ENCODE measurements around the gene ABCG8. TPM values are rescaled to one million over a fixed set of nuclear protein-coding genes. Genes with fewer than 3 reads are reported as not detected.

The ABCG8 gene
- total RNA-seq, 1 experiment from 2014 or later: not detected

- no peak for TF ChIP-seq CTCF (IDR thresholded peaks at IDR 0.05; ENCODE audit: unreplicated experiment)
- ChIA-PET POLR2A (interaction anchor here (1.6 kb wide), 1 partner anchor 9 kb away, joined by 4 read pairs; no protein-coding TSS in a partner anchor), CTCF (no interaction called here)
- BruUV-seq (replicated peaks): no TSS peak
- Mint-ChIP-seq H3K27me3 (ENCODE audit: insufficient read depth, unreplicated experiment) (no peaks in the 10 kb centered on the region), H3K27ac (ENCODE audit: low read depth, unreplicated experiment) (no peak overlapping the region), H3K4me1 (ENCODE audit: insufficient read depth, unreplicated experiment) (peaks cover 6% of the 10 kb centered on the region), H3K36me3 (ENCODE audit: insufficient read depth, unreplicated experiment) (peaks cover 71% of the 10 kb centered on the region), H3K4me3 (ENCODE audit: unreplicated experiment) (no peak overlapping the region), H3K9me3 (ENCODE audit: unreplicated experiment) (no peaks in the 10 kb centered on the region)
- DNase-seq (ENCODE audit: unreplicated experiment): no peak
- intact Hi-C loops (cut with micrococcal nuclease): no loop called here
Observed at GRCh38 chr2:43885132-43885632, 46.4 kb downstream of the ABCG8 start.

- no peaks in the 10 kb centered on the region for H3K9me3 Mint-ChIP-seq (ENCODE audit: unreplicated experiment)
- CTCF ChIA-PET: interaction anchor here (1.5 kb wide), 1 partner anchor 10 kb away, joined by 3 read pairs; no protein-coding TSS in a partner anchor
- intact Hi-C loops (cut with micrococcal nuclease): no loop called here
- H3K36me3 Mint-ChIP-seq (ENCODE audit: insufficient read depth, unreplicated experiment): peaks cover 87% of the 10 kb centered on the region
- BruUV-seq (replicated peaks): no TSS peak
- POLR2A ChIA-PET: interaction anchor here (1.0 kb wide), 1 partner anchor 12 kb away, joined by 3 read pairs; no protein-coding TSS in a partner anchor
- H3K4me1 Mint-ChIP-seq (ENCODE audit: insufficient read depth, unreplicated experiment): peaks cover 2% of the 10 kb centered on the region
- H3K27ac Mint-ChIP-seq (ENCODE audit: low read depth, unreplicated experiment): no peak overlapping the region
- peak; percentile 16 for DNase-seq (ENCODE audit: unreplicated experiment)
- no peak for TF ChIP-seq CTCF (IDR thresholded peaks at IDR 0.05; ENCODE audit: unreplicated experiment)
- H3K4me3 Mint-ChIP-seq (ENCODE audit: unreplicated experiment): no peak overlapping the region
- H3K27me3 Mint-ChIP-seq (ENCODE audit: insufficient read depth, unreplicated experiment): no peaks in the 10 kb centered on the region
Observed at GRCh38 chr2:43887176-43887575, 48.4 kb downstream of the ABCG8 start.

DNA sequence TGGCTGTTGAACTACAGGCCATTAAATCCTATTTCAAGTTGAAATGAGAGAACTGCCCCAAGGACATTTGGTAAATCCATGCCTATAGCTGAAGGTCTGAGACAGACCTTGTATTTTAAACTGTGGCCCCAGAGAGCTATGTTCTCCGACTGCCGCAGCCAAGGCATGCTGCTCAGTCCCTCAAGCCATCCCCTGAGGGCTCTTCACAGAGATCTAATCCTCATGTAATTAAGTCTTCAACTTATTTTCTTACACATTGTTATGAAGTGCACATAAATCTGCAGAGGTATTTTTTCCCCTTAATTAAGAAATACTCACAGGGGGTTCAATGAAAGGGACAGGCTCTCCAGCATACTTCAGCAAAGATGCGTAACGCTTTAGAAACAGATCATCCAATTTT lies 50.6 kb downstream of the ABCG8 start:
- no TSS peak for BruUV-seq (replicated peaks)
- no peaks in the 10 kb centered on the region for H3K9me3 Mint-ChIP-seq (ENCODE audit: unreplicated experiment)
- TF ChIP-seq CTCF (IDR thresholded peaks at IDR 0.05; ENCODE audit: unreplicated experiment): no peak
- H3K27ac Mint-ChIP-seq (ENCODE audit: low read depth, unreplicated experiment): no peak overlapping the region
- H3K36me3 Mint-ChIP-seq (ENCODE audit: insufficient read depth, unreplicated experiment): peaks cover 92% of the 10 kb centered on the region
- DNase-seq (ENCODE audit: unreplicated experiment): no peak
- H3K27me3 Mint-ChIP-seq (ENCODE audit: insufficient read depth, unreplicated experiment): no peaks in the 10 kb centered on the region
- intact Hi-C loops (cut with micrococcal nuclease): no loop called here
- POLR2A ChIA-PET: no interaction called here
- no peaks in the 10 kb centered on the region for H3K4me1 Mint-ChIP-seq (ENCODE audit: insufficient read depth, unreplicated experiment)
- no peak overlapping the region for H3K4me3 Mint-ChIP-seq (ENCODE audit: unreplicated experiment)
- CTCF ChIA-PET: interaction anchor here (1.7 kb wide), 1 partner anchor 11 kb away, joined by 8 read pairs; no protein-coding TSS in a partner anchor

- no TSS peak for BruUV-seq (replicated peaks)
- peak; percentile 9 for DNase-seq (ENCODE audit: unreplicated experiment)
- Mint-ChIP-seq H3K27ac (ENCODE audit: low read depth, unreplicated experiment) (peak overlapping the region; percentile 73), H3K36me3 (ENCODE audit: insufficient read depth, unreplicated experiment) (peaks cover 92% of the 10 kb centered on the region), H3K27me3 (ENCODE audit: insufficient read depth, unreplicated experiment) (no peaks in the 10 kb centered on the region), H3K4me1 (ENCODE audit: insufficient read depth, unreplicated experiment) (no peaks in the 10 kb centered on the region), H3K9me3 (ENCODE audit: unreplicated experiment) (no peaks in the 10 kb centered on the region), H3K4me3 (ENCODE audit: unreplicated experiment) (no peak overlapping the region)
- TF ChIP-seq CTCF (IDR thresholded peaks at IDR 0.05; ENCODE audit: unreplicated experiment): no peak
- ChIA-PET POLR2A (no interaction called here), CTCF (interaction anchor here (1.0 to 1.5 kb wide), 2 partner anchors 13 kb away, joined by 3 to 4 read pairs; no protein-coding TSS in a partner anchor)
- intact Hi-C loops (cut with micrococcal nuclease): no loop called here
Observed at GRCh38 chr2:43890855-43891254, 52.1 kb downstream of the ABCG8 start.

All from MCF 10A (cell line).